OCI-LY3 (cell line): ENCODE measurements around the gene S100A16.

Experiments
- EZH2phosphoT487 ChIP-seq: fragments of 200-600 bp; shearing (Covaris generic); IDR thresholded peaks from 2 replicates; pipeline ENCODE4 v1.6.1; 2018; ENCODE audit warnings: antibody characterized with exemption, mixed run types, low read depth
- TF ChIP-seq, protein P1 (sequence below): fragments of 200-600, 300-600 bp; sonication (generic); IDR thresholded peaks from 2 replicates; pipeline ENCODE4 v1.5.1; 2014; ENCODE audit warnings: antibody characterized with exemption, low read length, low read depth

DNA sequence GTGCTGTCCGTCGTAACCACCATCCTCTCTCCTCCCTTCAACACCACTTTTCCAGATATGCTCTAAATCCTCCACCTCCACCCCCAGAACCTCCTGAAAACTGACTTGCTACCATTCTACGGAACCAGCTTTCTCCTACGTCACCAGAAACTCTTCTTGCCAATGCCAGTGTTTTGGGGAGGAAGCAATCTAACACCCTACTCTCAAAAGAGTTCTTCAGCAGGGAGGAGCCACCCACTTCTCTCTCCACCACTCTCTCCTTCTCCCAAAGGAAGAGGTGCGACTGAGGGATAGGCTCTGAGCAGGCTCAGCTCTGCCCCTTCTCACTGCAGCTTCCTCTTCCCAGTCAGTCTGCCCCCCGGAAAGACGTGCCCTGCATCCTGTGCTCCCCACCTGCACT lies 41.2 kb downstream of the S100A16 start:
- TF ChIP-seq EZH2phosphoT487: no peak
- TF ChIP-seq, protein P1, sequence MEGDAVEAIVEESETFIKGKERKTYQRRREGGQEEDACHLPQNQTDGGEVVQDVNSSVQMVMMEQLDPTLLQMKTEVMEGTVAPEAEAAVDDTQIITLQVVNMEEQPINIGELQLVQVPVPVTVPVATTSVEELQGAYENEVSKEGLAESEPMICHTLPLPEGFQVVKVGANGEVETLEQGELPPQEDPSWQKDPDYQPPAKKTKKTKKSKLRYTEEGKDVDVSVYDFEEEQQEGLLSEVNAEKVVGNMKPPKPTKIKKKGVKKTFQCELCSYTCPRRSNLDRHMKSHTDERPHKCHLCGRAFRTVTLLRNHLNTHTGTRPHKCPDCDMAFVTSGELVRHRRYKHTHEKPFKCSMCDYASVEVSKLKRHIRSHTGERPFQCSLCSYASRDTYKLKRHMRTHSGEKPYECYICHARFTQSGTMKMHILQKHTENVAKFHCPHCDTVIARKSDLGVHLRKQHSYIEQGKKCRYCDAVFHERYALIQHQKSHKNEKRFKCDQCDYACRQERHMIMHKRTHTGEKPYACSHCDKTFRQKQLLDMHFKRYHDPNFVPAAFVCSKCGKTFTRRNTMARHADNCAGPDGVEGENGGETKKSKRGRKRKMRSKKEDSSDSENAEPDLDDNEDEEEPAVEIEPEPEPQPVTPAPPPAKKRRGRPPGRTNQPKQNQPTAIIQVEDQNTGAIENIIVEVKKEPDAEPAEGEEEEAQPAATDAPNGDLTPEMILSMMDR: no peak
